Endothelial cell of umbilical vein (primary cell): Measurements from ENCODE around the gene ZKSCAN1.

ENCODE experiments used
- EZH2 ChIP-seq: IDR thresholded peaks from 2 replicates; pipeline ENCODE4 v1.6.1; 2012; ENCODE audit warnings: borderline replicate concordance, low read depth, mild to moderate bottlenecking, moderate library complexity, low read length, inconsistent platforms; ENCODE audit not compliant: severe bottlenecking
- FOS ChIP-seq: IDR thresholded peaks from 2 replicates; pipeline ENCODE4 v1.6.1; 2011; ENCODE audit warnings: mild to moderate bottlenecking, low read length, moderate library complexity, borderline replicate concordance; ENCODE audit not compliant: insufficient read depth
- GATA2 ChIP-seq: IDR thresholded peaks from 2 replicates; pipeline ENCODE4 v1.7.0; 2011; ENCODE audit warnings: low read depth, mild to moderate bottlenecking, moderate library complexity, mixed read lengths, low read length; ENCODE audit not compliant: insufficient read length, insufficient read depth
- JUN ChIP-seq: IDR thresholded peaks from 2 replicates; pipeline ENCODE4 v1.6.1; 2011; ENCODE audit warnings: borderline replicate concordance, low read depth; ENCODE audit not compliant: insufficient read length, insufficient read depth
- MYC ChIP-seq: IDR thresholded peaks from one replicate; pipeline ENCODE4 v1.6.1; 2011; ENCODE audit warnings: mild to moderate bottlenecking, low read depth, low read length
- POLR2A ChIP-seq: IDR thresholded peaks from 2 replicates; pipeline ENCODE4 v1.6.1; 2012; ENCODE audit warnings: low read depth, mild to moderate bottlenecking, control low read depth, low read length
- POLR2AphosphoS5 ChIP-seq: IDR thresholded peaks from 2 replicates; pipeline ENCODE4 v1.6.1; 2012; ENCODE audit warnings: low read depth, mild to moderate bottlenecking, control low read depth, low read length, moderate library complexity; ENCODE audit not compliant: insufficient read depth
- TF ChIP-seq, protein P1 (sequence below), 2 donors: IDR thresholded peaks; 1 replicate in 1 of 2; 2 replicates in 1 of 2; pipeline ENCODE4 v1.5.1; 2011; ENCODE audit warnings: low read length in 2 of 2, mild to moderate bottlenecking in 2 of 2, moderate library complexity in 2 of 2, control low read depth in 1 of 2, inconsistent platforms in 1 of 2, low read depth in 1 of 2; ENCODE audit not compliant: insufficient read depth in 1 of 2; ENCODE audit errors: extremely low read depth in 1 of 2
- TF ChIP-seq, protein P2 (sequence below): IDR thresholded peaks from 2 replicates; pipeline ENCODE4 v1.6.1; 2011; ENCODE audit not compliant: insufficient read depth, insufficient read length

DNA sequence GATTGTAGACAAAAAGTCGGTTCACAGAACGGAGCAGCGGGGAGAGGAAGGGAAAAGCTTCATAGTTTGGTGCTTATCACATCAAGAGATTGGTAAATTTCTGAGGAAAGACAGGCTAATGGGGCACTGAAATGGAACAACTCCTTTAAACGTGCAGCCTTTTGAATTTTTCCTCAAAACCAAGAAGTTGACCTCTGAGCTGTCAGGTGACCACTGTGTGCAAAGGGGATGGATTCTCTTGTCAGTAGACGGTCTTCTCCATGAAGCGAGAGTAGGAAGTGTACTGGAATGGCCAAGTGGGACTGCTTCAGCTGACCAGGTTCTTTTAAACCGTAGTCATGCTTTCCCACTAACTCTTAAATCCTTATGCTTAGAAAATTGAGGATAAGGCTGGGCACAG lies 22.9 kb downstream of the ZKSCAN1 start:
- TF ChIP-seq POLR2AphosphoS5 (no peak), POLR2A (no peak), EZH2 (no peak), MYC (no peak), JUN (no peak), FOS (no peak), GATA2 (no peak)
- TF ChIP-seq, protein P1, sequence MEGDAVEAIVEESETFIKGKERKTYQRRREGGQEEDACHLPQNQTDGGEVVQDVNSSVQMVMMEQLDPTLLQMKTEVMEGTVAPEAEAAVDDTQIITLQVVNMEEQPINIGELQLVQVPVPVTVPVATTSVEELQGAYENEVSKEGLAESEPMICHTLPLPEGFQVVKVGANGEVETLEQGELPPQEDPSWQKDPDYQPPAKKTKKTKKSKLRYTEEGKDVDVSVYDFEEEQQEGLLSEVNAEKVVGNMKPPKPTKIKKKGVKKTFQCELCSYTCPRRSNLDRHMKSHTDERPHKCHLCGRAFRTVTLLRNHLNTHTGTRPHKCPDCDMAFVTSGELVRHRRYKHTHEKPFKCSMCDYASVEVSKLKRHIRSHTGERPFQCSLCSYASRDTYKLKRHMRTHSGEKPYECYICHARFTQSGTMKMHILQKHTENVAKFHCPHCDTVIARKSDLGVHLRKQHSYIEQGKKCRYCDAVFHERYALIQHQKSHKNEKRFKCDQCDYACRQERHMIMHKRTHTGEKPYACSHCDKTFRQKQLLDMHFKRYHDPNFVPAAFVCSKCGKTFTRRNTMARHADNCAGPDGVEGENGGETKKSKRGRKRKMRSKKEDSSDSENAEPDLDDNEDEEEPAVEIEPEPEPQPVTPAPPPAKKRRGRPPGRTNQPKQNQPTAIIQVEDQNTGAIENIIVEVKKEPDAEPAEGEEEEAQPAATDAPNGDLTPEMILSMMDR (IDR thresholded peaks at IDR 0.05; ENCODE audit: extremely low read depth in 1 of 2, insufficient read depth in 1 of 2, low read depth in 1 of 2, low read length in 2 of 2): no peak
- TF ChIP-seq, protein P2, sequence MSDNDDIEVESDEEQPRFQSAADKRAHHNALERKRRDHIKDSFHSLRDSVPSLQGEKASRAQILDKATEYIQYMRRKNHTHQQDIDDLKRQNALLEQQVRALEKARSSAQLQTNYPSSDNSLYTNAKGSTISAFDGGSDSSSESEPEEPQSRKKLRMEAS: no peak
